Measurements from ENCODE around the gene PPP5C. TPM values are rescaled to one million over a fixed set of nuclear protein-coding genes. Genes with fewer than 3 reads are reported as not detected.
A peak's percentile ranks its signal among the peaks of the same experiment; 100 is the strongest.
"Not testable (repeated sequence)": the region's sequence is repeated elsewhere in the genome, so short reads cannot be mapped to it uniquely, and the experiment has no call there.

The PPP5C gene
- total RNA-seq, 1 experiment from 2014 or later: 124 TPM

GRCh38 chr19:46411925-46412649 lies 65.2 kb downstream of the PPP5C start:
- Mint-ChIP-seq H3K27ac (ENCODE audit: unreplicated experiment) (no peak overlapping the region), H3K4me1 (ENCODE audit: low read depth, unreplicated experiment) (peaks cover 13% of the 10 kb centered on the region), H3K4me3 (ENCODE audit: low read depth, unreplicated experiment) (no peak overlapping the region), H3K9me3 (ENCODE audit: low read depth, unreplicated experiment) (no peaks in the 10 kb centered on the region), H3K36me3 (ENCODE audit: insufficient read depth, unreplicated experiment) (no peaks in the 10 kb centered on the region), H3K27me3 (ENCODE audit: unreplicated experiment) (peaks cover 80% of the 10 kb centered on the region)
- CTCF ChIA-PET: no interaction called here
- no peak for DNase-seq
- no peak for TF ChIP-seq CTCF (IDR thresholded peaks at IDR 0.05; ENCODE audit: unreplicated experiment)
- no TSS peak for BruUV-seq (replicated peaks)
- intact Hi-C loops (cut with micrococcal nuclease; ENCODE audit: unreplicated experiment): no loop called here

GRCh38 chr19:46412650-46413261 lies 65.9 kb downstream of the PPP5C start:
- Mint-ChIP-seq H3K9me3 (ENCODE audit: low read depth, unreplicated experiment) (no peaks in the 10 kb centered on the region), H3K27me3 (ENCODE audit: unreplicated experiment) (peaks cover 79% of the 10 kb centered on the region), H3K4me3 (ENCODE audit: low read depth, unreplicated experiment) (no peak overlapping the region), H3K36me3 (ENCODE audit: insufficient read depth, unreplicated experiment) (no peaks in the 10 kb centered on the region), H3K27ac (ENCODE audit: unreplicated experiment) (no peak overlapping the region), H3K4me1 (ENCODE audit: low read depth, unreplicated experiment) (peaks cover 13% of the 10 kb centered on the region)
- intact Hi-C loops (cut with micrococcal nuclease; ENCODE audit: unreplicated experiment): no loop called here
- no peak for DNase-seq
- no TSS peak for BruUV-seq (replicated peaks)
- TF ChIP-seq CTCF (IDR thresholded peaks at IDR 0.05; ENCODE audit: unreplicated experiment): no peak
- CTCF ChIA-PET: no interaction called here

GRCh38 chr19:46413262-46414031 lies 66.6 kb downstream of the PPP5C start, which contains the start of gene CCDC8:
Gene CCDC8 (minus strand): TSS chr19:46413564. CDS start chr19:46412810, 754 bp downstream.
- H3K4me3 Mint-ChIP-seq (ENCODE audit: low read depth, unreplicated experiment): no peak within 1 kb of the TSS
- no peak within 1 kb of the TSS for H3K27ac Mint-ChIP-seq (ENCODE audit: unreplicated experiment)
- H3K9me3 Mint-ChIP-seq (ENCODE audit: low read depth, unreplicated experiment): no peaks in the 10 kb centered on the region
- no peaks in the 10 kb centered on the region for H3K36me3 Mint-ChIP-seq (ENCODE audit: insufficient read depth, unreplicated experiment)
- no peak for TF ChIP-seq CTCF (IDR thresholded peaks at IDR 0.05; ENCODE audit: unreplicated experiment)
- BruUV-seq (replicated peaks): no TSS peak
- CTCF ChIA-PET: no interaction called here
- no peak for DNase-seq
- intact Hi-C loops (cut with micrococcal nuclease; ENCODE audit: unreplicated experiment): no loop called here
- peaks cover 10% of the 10 kb centered on the region for H3K4me1 Mint-ChIP-seq (ENCODE audit: low read depth, unreplicated experiment)
- peaks cover 79% of the 10 kb centered on the region for H3K27me3 Mint-ChIP-seq (ENCODE audit: unreplicated experiment)

DNA sequence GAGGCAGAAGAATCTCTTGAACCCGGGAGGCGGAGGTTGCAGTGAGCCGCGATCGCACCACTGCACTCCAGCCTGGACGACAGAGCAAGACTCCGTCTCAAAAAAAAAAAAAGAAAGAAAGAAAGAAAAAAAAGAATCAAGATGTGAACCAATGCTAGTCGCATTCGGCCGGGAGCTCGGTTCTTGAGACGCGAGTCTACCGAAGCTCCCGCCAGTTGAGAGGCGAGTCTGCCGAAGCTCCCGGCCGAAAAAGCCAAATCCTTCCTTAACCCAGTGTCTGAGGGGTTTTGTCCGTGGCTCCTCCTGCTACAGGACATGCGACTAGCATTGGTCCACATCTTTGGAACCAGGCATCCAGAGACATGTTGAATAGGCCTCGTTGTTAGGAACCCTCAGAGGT lies 68.0 kb downstream of the PPP5C start:
- H3K36me3 Mint-ChIP-seq (ENCODE audit: insufficient read depth, unreplicated experiment); intact Hi-C loops (cut with micrococcal nuclease; ENCODE audit: unreplicated experiment); H3K4me3 Mint-ChIP-seq (ENCODE audit: low read depth, unreplicated experiment); BruUV-seq (replicated peaks); CTCF ChIA-PET; H3K27ac Mint-ChIP-seq (ENCODE audit: unreplicated experiment); H3K9me3 Mint-ChIP-seq (ENCODE audit: low read depth, unreplicated experiment); H3K4me1 Mint-ChIP-seq (ENCODE audit: low read depth, unreplicated experiment); DNase-seq: not testable (repeated sequence)
- H3K27me3 Mint-ChIP-seq (ENCODE audit: unreplicated experiment): peaks cover 84% of the 10 kb centered on the region

DNA sequence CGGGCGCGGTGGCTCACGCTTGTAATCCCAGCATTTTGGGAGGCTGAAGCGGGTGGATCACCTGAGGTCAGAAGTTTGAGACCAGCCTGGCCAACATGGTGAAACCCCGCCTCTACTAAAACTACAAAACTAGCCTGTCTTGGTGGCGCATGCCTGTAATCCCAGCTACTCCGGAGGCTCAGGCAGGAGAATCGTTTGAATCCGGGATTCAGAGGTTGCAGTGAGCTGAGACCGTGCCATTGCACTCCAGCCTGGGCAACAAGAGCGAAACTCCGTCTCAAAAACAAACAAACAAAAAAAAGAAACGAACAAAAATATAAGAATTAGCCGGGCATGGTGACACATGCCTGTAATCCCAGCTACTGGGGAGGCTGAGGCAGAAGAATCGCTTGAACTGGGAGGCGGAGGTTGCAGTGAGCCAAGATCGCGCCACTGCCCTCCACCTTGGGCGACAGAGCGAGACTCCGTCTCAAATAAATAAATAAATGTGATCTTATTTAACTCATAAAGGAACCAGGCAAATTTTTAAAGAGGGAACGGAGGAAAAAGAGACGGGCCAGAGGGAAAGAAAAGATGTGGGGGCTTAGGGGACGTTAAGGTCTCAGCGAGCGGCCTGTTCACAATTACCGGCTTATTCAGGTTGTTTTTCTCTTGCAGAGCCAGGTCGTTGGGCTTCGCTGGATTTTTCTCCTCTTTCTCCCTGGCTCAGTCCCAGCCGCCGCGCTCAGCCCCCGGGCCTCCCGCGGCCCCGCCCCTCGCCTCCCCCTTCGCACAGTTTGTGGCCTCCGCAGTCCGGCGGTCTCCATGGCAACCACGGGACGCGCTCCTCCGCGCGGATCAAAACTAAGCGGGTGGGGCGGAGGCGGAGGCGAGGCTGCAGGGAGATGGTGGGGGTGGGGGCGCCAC lies 69.2 kb downstream of the PPP5C start:
- CTCF ChIA-PET; intact Hi-C loops (cut with micrococcal nuclease; ENCODE audit: unreplicated experiment): not testable (repeated sequence)

More for the DNA sequence above, 69.2 kb downstream of the PPP5C start:
- H3K36me3 Mint-ChIP-seq (ENCODE audit: insufficient read depth, unreplicated experiment); H3K27ac Mint-ChIP-seq (ENCODE audit: unreplicated experiment); H3K4me1 Mint-ChIP-seq (ENCODE audit: low read depth, unreplicated experiment); H3K9me3 Mint-ChIP-seq (ENCODE audit: low read depth, unreplicated experiment); BruUV-seq (replicated peaks): not testable (repeated sequence)
- peak; percentile 82 for DNase-seq
- Mint-ChIP-seq H3K4me3 (ENCODE audit: low read depth, unreplicated experiment) (peak overlapping the region; percentile 20), H3K27me3 (ENCODE audit: unreplicated experiment) (peaks cover 83% of the 10 kb centered on the region)

Measured in Calu3 (cell line).